ENCODE data around the gene SRC. TPM values are rescaled to one million over a fixed set of nuclear protein-coding genes. Genes with fewer than 3 reads are reported as not detected.

The SRC gene
- total RNA-seq, 1 donor from 2014 or later = 30.5 TPM

DNA sequence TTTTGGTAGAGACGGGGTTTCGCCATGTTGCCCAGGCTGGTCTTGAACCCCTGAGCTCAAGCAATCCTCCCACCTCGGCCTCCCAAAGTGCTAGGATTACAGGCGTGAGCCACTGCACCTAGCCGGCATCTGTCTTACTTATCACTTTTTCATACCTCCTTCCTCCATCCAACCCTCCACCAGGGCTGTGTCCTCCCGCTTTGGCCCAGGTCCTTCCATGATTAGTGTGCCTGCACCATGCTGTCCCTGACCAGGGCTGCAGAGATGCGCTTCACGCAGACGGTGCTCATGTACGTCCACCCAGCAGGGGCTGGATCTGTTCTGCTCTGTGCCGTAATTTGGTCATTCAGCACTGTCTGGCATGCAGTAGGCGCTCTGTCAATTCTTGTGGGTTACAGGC, 85.8 kb downstream of the SRC start:
- ATAC-seq = no peak

DNA sequence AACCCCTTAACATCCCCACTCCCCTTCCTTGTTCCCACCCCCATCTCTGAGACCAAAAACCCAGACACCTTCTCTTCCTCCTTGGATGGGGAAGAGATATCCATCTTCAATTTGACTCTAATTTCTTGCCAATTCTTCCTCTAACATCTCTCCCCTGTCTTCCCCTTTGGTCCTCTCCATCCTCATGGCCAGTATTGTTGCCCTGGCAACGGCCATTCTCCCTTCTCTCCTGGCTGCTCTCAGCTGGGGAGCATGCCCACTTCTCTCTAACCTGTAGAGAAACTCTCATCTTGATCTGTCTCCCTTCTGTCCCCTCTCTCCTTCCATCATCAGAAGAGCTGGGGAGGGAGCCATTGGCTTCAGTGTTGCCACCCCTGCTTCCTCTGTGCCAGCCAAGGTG, 86.7 kb downstream of the SRC start:
- no peak for ATAC-seq

DNA sequence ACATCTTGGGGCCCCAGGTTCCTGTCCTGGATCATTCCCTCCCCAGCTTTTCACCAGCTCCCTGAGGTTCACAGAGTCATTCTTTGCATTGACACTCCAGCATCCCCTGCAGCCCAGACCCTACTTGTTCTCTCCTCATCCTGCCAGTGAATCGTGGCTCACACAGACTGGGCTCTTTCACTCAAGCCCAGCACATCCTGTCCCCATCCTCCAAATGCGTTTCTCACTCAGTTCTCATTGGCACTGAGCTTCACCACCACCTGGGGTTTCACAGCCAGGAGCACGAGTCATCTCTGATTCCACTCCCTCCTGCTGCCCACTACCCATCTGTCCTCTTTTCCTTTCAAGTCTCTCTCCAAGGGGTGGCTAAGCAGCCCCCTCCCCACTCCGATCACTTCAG, 89.7 kb downstream of the SRC start:
- no peak for ATAC-seq

DNA sequence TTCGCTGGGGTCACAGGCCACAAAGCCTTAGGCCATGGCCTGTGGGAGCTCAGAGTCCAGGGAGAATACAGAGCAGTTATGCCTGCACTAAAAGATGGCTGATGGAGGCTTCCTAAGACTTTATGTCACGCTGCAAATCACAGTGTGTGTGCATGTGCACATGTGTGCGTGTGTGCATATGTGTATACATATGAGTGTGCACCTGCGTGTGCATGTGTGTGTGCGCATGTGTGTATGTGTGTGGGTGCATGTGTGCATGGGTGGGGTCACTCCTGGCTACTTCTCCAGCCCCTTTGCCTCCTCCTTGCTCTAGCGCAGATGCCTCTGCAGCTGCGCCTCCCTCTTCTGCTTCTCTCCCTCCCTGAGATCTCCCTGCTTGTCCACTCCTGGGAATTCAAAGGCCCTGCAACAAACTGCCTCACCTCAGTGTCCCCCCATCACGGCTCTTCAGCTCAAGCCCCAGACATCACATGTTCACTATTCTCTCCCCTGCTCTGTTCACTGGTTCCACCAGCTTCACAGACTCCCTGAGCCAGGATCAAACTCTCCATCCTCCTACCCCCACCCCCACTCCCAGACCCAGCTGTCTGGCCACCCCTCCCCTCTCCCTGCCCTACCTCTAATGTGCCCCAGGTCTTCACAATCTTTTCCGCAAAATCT, 90.7 kb downstream of the SRC start:
- ATAC-seq = no peak

DNA sequence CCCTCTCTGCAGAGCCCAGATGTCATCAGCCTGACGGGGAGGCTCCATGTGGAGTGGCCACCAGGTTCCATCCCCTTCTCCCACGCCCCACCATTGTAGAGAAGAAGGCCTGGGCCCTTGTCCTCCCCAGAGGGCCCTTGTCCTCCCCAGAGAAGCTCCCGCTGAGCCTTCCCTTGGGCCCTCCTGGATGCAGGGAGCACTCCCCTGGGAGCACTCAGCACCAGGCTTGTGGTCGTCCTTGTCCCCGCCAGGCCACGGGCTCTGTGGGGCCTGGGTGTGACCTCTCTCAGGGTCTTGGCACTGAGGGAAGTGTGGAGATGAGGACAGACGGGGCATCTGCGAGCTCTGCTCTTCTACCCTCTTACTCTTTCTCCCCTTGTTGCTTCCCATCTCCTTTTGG, 91.7 kb downstream of the SRC start:
- no peak for ATAC-seq

DNA sequence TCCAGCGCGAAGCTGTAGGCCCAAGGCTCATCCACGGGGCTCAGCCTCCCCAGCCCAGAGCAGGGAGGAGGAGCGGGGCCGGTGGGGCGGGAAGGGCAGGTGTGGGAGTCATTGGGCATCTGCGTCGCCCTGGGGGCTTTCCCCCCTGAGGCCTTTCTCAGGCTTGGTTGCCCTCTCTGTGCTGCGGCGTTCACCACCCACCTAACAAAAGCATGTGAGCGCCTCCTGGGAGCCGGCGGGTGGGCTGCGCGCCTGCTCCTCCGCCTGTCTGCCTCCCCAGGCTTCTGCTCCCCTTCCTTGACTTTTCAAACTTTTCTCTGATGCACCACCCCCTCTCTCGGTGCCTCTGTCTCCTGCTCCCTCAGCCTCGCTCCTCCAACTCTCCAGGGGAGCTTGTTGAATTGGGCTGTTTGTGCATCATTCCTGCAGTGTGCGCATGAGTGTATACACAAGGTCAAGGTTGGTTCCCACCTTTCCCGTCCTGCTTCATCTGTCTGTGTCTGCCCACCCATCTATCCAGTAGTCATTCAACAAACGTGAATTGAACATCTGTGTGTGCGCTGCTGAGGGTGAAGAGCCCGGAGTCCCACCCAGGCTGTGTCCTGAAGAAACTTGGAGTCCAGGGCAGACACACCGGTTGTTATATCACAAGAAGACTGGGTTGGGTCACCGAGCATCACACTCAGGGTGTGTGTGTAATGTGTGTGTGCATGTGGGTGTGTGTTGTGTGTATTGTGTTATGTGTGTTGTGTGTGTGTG, 92.7 kb downstream of the SRC start:
- no peak for ATAC-seq

DNA sequence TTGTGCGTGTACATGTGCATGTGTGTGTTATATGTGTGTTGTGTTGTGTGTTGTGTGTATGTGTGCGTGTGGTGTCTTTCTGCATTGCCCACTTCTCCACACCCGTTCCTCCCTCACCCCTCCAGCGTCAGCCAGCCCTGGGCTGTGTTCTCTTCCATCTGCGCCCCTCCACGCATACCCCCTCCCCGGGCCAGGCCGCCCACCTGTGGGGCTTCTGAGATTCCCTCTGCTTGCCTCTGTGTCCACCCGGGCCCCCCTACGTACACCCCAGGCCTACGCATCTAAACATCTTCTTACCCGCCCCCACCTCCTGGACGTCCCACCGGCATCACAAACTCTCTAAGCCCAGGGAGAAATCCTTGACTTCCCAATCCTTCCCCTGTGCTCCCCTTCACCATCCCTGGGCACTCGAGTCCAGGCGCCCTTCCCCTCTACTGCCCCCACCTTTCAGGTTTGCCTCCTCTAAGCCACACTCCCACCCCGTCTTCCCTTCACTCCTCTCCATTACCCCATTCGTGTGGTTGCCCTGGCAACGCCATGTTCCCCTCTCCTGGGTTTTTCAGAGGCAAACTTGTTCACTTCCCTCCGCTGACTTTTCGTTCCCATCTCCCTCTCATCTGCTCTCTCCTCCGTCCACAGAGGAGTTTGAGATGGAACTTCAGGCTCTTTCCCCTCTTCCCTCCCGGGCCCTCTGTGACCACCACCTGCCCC, 93.4 kb downstream of the SRC start:
- ATAC-seq = no peak

DNA sequence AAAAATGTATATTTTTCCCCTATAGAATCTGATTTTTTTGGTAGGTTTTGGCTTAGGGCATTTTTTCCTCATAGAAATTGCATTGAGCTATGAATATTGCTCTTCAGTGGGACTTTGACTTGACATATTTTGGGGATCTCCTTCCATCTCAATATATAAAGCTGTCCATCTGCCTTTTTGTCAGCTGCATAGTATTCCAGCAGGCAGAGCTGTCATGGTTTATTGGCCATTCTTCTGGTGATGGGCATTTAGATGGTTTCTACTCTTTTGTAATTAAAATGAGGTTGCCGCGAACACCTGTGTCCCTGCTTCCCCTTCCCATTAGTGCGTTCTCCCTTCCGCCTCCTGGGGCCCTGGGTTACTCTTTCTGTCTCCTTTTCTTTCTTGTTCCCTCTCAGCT, 95.1 kb downstream of the SRC start:
- no peak for ATAC-seq

DNA sequence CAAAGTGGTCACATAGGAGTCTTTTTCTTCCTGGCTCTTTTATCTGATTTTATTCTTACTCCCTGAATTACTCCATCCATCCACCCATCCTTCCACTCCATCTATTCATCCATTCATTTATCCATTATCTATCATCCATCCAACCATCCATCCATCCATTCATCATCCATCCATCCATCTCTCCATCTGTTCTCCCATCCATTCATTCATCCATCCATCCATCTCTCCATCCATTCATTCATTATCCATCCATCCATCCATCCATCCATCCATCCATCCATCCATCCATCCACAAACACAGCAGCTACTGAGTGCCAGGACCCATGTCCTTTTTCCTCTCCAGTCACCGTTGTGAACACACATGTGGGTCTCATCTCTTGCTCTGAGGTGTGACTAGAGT, 96.6 kb downstream of the SRC start:
- ATAC-seq = no peak

DNA sequence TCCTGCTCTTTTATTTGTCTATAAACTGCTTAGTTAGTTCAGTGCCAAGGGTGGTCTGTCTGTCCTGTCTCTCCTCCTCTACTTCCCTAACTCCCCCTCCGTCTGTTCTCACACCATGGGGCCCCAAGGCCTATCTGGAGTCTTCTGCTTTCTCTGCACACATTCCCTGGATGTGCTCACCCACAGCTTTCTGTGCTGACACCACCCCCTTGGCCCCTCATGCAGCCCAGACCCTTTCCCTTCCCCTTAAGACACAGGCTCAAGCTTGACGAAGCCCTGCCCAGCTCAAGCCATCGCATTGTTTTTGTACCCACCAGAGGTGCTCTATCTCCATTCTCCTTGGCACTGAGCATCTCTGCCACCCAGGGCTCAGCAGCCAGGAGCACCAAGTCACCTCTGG, 97.0 kb downstream of the SRC start:
- no peak for ATAC-seq

DNA sequence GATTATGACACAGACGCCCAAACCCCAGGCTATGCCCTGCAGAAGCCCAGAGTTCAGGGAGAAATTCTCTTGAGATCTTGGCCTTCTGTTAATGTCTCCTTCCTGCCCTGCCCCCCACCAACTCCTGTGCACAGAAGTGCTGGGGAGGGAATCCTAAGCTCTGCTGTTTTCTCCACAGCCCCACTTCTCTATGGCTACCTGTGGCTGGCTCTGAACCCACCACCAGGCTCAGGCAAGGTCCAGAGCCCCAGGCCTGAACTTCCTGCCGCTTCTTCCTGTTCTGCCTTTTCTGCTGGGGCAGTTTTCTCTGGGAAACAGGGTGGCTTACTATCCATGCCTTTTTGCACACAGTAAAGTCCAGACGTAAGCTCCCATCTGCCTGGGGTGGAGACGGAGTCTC, 97.7 kb downstream of the SRC start:
- no peak for ATAC-seq

DNA sequence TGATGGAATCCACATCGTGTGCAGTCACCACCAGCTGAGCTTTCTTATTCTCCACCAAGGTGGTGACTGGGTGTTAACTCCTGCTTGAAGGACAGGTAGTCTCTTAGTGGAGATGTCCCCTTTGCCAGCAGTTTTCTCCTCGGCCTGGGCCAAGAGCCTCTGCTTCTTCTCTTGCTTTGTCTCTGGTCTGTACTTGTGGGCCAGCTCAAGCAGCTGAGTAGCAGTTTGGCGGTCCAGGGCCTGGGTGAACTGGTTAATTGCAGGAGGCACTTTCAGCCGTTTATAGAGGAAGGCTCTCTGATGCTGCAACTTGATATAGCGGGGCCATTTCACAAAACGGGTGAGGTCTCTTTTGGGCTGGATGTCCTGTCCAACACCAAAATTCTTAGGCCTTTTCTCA, 99.1 kb downstream of the SRC start:
- ATAC-seq = no peak

DNA sequence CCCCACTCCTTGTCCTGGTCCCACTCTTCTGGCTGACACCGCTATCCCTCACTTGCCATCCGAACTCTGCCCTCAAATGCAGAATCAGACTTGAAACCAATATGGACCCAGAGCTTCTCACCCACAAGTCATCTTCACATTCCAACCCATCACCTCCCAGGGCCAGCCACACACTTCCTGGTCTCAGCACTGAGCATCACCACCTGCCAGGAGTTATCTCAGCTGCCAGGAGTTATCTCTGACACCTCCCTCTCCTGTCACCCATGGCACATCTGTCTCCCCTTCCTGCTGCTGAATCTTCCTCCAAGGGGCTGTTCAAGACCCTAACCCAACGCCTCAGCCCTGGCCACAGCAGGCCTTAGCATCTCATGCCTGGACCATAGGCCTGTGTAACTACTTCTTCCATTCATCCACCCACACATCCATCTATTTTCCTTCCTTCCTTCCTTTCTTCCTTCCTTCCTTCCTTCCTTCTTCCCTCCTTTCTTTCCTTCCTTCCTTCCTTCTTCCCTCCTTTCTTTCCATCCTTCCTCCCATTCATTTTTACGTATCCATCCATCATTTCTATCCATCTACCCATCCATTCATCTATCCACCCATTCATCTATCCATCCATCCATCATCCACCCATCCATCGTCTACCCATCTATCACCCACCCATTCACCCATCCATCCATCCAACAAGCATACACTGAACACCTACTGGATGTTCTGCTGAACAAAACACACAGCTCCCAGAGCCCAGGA, 100.5 kb downstream of the SRC start:
- ATAC-seq = no peak

DNA sequence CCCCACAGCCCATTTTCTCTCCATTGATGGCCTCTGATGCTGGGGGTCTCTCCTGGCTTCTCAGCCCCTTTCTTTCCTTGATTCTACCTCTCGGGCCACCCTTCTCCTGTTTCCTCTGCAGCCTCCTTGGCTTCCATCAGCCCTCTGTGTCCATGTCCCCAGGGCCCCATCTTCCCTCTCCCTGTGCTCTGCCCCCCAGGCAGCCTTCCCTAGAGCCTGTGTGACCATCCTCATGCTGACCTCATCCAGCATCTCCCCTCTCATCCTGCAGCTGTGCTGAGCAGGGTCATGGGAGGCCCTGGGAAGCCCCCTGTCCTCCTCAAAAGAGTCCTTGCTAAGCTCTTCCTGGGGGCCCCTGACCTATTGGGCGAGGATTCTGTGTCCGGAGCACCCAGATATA, 101.7 kb downstream of the SRC start:
- ATAC-seq = no peak

DNA sequence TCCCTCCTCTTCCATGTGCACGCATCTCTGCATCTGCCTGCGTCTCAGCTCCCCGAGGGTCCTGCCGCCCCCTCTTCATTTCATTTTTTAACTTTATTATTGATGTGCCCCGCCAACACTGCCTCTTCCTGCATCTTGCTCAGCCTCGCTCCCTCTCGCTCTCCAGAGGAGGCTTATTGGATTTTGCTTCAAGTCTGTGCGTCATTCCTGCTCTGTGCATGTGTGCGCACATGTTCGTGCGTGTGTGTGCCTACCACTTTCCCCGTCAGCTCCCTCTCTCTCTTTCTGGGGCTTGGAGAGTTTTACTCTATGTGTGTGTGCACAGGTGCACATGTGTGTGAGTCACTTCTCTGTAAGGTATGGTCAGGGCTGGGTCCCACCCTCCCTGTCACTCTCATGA, 103.3 kb downstream of the SRC start:
- ATAC-seq = no peak

DNA sequence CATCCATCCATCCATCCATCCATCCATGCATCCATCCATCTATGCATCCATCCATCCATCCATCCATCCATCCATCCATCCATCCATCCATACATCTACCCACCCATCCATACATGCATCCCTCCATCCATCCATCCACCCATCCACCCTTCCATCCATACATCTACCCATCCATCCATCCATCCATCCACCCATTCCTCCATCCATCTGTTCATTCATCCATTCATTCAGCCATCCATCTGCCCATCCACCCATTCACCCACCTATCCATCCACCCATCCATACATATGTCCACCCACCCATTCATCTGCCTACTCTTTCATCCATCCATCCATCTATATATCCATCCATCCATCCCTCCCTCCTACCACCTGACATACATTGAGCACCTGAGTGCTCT, 104.4 kb downstream of the SRC start:
- no peak for ATAC-seq

DNA sequence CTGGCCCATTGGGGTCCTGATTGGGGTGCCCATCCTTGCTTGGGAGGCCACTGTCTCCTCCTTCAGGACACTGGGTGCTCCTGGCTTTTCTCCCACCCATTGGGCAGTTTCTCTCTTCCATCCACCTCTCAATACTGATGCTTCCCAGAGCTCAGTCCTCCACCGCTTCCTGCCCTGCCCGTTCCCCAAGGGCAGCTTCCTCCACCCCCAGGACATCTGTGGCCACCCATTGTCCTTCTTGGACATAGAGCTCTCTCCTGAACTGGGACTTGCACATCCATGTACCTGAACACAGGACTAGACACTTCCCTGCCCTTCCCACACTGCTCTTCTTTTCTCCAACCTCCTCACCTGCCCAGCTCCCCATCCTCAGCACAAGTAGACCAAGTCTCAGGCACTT, 105.7 kb downstream of the SRC start:
- ATAC-seq = no peak

DNA sequence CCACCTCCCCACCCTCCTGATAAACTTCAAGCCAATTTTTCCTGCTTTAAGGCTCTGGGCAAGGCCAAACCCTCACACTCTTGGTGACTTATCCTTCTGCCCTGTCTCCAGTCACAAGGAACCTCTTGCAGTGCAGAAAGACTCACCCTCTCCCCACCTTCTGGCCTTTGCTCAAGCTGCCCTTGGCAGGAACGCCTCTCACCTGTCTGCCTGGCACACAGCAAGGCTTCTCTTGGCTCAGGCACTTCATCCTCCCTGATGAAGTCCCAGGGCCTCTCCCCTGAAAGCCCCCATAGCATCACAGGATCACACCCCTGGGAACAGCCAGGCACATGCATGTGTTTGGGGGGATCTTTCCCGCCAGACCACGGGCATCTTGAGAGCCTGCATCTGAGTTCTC, 106.3 kb downstream of the SRC start:
- no peak for ATAC-seq

DNA sequence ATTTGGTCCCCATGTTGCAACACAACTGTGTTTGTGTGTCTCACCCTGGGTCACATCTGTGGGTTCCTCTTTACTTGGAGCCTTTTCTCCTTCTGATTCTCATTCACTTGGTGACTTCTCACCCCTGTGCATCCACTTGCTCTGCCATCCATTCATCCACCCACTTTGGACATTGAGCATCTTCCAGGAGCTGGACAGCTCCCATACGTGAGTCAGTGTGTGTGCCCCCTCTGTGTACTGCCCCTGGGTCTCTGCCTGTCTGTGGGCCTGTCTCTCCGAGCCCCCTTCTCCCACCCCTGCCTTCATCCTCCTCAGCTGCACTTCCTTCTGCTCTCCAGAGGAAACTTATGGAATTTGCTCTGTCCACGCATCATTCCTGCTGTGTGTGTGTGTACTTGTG, 107.3 kb downstream of the SRC start:
- no peak for ATAC-seq

DNA sequence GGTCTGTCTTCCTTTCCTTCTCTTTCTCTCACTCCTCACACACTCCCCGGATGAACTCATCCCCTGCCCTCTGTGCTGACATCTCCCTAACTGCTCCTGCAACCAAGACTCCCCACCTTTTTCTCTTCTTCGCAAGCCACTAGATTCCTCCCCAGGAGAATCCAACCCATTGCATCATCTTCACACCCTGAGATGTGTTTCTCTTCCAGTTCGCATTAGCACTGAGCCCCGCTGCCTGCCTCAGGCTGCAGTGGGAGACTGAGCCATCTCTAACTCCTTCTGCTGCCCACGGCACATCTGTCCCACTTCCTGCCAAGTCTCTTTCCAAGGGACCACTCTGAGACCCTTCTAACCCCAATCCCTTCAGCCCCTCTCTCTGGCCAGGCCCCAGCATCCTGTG, 107.9 kb downstream of the SRC start:
- no peak for ATAC-seq

DNA sequence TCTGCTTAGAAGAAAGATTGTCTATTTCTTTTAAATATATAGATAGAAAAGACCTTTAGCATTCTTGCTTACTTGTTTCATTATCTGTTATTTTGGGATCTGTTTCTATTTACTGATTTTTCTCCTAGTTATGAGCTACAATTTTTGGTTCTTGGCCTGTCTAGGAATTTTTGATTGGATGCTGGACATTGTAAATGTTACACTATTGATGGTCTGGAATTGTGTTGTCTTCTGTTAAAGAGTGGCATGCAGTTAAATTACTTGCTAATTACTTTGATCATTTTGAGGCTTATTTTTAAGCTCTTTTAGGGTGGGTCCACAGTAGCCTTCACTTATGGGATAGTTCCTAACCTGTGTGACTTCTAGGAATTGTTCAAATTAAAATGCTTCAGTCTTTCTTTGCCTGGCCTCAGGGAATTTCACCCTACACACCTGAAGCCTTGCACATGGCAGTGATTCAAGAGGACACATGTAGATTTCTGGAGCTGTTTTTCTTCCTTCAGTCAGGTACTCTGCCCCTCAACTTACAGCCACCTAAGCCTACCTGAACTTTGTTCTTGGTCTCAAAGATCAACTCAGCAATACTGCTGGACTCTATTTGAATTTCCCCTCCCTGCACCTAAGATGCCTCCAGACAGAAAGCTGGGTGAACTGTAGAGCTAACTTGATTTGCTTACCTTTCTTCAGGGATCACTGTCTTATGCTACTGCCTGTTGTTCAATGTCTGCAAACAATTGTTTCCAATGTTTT, 108.9 kb downstream of the SRC start:
- no peak for ATAC-seq
